Germinal center (tissue), 1 donor: ENCODE data around the gene ATP10B.
"Not testable (repeated sequence)": the region's sequence is repeated elsewhere in the genome, so short reads cannot be mapped to it uniquely, and the experiment has no call there.

Experiments used
- DNase-seq: peaks from one replicate; pipeline ENCODE4 v3.0.0; 2012; ENCODE audit warnings: mixed read lengths, low spot score

ATP10B gene

DNA sequence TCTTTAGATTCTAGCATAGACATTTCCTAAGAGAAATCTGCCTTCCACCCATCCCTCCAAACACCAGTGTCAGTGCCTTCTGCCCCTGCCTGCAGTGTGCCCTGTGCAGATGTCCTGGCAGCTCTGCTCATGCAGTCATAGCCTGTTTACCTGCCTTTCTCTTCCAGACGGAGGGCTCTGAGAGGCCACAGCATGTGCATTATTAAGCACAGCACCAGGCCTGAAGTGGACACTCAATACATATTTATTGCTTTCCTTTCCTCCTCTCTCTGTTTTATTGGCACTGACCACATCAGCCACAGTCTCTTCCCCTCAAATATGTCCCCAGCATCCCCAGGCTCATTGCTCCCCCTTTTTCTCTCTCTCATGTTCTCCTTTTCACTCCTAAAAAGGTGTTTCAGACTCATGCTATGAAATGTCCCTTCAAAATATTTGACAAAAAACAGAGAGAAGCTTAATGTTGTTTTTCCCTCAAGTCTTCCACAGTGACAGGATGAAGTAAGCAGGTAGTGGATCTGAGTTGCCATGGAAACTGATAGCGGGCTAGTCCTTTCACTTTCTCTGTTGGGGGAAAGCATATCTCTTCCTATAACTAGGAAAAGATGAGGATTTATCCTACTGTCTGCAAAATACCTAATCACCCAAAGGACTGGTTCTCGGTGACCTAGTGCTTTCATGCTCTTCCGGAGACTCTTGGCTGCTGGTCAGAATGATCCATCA is 100.9 kb downstream of the ATP10B start:
- DNase-seq: no peak

GRCh38 chr5:160749682-160750081 is 102.3 kb downstream of the ATP10B start:
- DNase-seq: no peak

DNA sequence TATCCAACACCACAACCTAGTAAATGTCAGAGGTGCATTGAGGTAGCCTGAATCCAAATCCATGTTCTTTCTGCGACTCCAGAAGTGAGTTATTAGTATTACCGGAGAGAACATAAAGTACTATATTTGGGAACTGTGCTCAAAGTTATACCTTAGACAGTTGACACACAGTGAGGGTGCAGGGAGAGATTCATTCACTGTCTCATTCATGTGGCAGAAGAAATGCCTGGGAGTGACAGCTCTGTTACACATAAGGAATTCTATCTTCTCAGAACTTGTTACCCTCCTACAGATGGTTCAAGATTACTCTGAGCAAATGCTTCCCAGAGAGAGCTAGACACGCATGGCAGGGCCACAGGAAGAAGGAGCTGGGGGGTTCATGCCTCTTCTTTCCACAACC is 103.0 kb downstream of the ATP10B start:
- DNase-seq: no peak

DNA sequence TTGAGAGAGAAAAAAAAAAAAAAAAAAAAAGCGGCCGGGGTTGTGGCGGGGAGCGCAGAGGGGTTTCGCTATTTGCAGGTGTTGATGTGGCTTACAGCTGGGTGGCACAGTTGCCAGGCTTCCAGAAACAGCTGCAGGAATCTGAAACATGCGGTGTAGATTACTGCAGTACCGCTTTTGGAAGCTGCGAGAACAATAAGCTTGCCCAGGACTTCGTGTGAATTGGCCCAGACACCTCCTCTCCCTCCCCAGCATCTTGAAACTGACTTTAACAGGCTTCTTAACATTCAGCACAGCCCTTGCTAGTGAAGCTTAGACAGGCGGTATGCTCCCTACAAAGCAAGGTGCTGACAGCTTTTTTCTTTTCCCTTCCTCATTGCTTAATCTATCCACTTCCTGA is 104.0 kb downstream of the ATP10B start:
- no peak for DNase-seq

DNA sequence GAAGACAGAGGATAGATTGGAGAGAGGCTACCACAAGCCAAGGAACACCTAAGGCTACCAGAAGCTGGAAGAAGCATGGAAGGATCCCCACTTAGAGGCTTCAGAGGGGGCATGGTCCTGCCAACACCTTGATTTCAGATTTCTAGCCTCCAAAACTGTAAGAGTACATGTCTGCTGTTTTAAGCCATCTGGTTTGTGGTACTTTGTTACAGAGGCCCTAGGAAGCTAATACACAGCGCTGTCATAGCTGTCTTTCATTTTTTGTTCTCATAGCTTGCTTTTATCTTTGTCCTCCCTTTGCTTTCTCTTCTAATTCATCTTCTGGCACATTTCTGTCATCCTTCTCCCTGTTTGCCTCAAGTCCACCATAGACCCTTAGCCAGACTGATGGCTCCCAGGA is 104.5 kb downstream of the ATP10B start:
- no peak for DNase-seq

GRCh38 chr5:160744268-160745101 is 107.5 kb downstream of the ATP10B start:
- no peak for DNase-seq

- no peak for DNase-seq
These were observed 109.0 kb downstream of the ATP10B start for GRCh38 chr5:160743027-160743426.

DNA sequence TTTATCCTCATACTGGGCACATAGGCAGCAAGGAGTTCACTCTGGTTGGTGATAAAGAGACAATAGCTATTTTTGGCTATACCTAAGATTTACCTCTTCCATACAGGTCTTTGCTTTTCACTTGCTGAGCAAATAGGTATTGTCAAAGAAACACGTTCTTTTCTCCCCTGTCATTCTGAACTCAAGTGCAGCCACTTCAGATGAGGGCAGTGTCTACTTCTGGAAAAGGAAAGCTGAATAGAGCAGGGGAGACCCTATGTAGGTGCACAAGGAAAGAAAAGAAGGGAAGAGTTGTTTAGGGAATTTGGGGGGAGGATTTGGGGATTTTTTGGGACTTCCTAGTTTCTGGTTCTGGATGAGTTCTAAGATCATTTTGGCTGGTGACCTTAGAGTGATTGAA is 109.6 kb downstream of the ATP10B start:
- DNase-seq: no peak

- DNase-seq: no peak
These were observed 124.6 kb downstream of the ATP10B start for GRCh38 chr5:160727296-160727997.

- no peak for DNase-seq
These were observed 125.3 kb downstream of the ATP10B start for GRCh38 chr5:160726721-160727120.

DNA sequence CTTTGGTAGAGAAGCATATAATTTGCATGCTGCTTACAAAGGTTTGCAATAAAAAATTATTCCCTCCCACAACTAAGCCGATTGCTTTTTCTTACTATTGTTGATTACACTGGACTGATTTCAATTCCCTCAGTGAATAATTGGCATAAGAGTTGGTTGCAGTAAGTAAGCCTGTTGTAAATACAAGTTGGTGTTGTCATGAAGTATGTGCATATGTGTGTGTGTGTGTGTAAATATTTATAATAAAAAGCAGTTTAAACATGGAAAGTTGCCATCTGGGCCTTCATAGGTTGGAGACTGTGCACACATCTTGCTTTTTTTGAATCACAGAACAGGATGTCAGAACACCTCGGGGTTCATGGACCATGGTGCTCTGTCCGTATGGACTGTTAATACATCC is 131.2 kb downstream of the ATP10B start:
- no peak for DNase-seq

DNA sequence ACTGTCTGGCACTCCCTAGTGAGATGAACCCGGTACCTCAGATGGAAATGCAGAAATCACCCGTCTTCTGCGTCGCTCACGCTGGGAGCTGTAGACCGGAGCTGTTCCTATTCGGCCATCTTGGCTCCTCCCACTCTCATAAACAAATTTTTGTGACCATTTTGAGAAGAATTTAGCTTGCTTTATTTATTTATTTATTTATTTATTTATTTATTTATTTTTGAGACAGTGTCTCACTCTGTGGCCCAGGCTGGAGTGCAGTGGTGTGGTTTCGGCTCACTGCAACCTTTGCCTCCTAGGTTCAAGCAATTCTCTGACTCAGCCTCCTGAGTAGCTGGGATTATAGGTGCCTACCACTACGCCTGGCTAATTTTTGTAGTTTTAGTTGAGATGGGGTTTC is 136.5 kb downstream of the ATP10B start:
- not testable (repeated sequence) for DNase-seq

DNA sequence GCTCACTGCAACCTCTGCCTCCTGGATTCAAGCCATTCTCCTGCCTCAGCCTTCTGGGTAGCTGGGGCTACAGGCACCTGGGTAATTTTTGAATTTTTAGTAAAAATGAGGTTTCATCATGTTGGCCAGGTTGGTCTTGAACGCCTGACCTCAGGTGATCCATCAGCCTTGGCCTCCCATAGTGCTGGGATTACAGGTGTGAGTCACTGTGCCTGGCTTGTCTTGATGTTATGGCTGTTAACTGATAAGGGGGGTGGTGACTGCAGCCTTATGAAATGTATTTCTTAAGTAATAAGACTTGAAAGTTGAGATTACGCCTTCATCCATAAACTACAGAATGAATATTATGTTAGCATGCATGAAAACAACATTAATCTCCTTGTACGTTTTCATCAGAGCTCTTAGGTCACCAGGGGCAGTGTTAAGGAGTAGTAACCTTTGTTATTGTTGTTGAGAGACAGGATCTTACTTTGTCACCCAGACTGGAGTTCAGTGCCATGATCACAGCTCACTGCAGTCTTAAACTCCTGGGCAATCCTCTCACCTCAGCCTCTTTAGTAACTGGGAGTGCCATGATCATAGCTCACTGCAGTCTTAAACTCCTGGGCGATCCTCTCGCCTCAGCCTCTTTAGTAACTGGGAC is 148.3 kb downstream of the ATP10B start:
- no peak for DNase-seq

DNA sequence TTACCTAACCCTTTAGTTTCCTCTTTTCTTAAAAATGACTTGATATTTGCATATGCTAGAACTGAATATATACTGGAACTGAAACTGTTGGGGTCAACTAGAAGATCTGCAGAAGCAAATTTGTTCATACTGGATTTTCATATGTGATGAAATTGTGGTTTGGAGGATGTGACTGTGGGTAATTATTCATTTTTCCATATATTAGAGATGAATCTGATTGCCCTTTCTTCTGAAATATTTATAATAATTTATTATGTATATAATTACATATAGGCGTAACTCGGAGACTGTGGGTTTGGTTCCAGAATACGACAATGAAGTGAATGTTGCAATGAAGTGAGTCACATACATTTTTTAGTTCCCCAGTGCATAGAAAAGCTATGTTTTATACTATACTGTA is 149.1 kb downstream of the ATP10B start:
- DNase-seq: peak; percentile 17

- no peak for DNase-seq
These were observed 149.7 kb downstream of the ATP10B start for GRCh38 chr5:160702311-160702803.

- DNase-seq: no peak
These were observed 150.6 kb downstream of the ATP10B start for GRCh38 chr5:160701403-160701802.

GRCh38 chr5:160699301-160699700 is 152.7 kb downstream of the ATP10B start:
- no peak for DNase-seq

DNA sequence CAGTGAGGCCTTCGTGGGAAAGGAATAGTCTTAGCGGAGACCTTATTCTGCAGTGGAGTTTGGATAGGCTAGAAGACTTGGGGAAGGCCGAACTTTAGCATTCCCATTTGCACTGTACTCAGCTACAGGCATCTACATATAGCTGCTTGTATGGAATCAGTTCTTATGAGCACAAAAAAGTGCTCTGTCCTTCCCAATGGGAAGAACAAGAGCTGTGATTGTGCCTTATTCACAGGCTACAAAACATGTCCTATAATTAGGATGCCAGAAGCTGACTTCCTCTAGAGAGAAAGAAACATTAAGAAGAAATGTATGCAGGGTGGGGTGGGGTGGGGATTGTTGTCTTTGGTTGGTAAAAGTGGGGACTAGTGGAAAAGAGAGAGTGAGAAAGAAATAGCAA is 154.7 kb downstream of the ATP10B start:
- no peak for DNase-seq

DNA sequence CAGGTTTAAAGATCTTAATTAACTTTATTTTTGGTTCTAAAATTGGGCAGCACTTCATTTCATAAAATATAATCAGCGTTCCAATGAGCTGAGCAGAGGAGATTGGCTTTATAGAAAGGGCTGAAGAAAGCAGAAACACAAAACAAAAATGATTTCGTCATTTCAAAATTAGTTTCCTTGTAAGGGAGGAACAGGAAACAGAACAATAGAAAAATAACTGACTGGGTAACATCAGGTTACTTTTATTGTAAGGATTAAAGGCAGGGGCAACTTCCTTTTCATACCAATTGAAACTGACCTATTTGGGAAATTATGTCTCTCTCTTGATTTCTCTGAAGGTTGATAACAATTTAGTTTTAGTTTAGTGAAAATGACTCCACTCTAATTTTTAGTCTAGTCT is 157.1 kb downstream of the ATP10B start:
- DNase-seq: no peak

DNA sequence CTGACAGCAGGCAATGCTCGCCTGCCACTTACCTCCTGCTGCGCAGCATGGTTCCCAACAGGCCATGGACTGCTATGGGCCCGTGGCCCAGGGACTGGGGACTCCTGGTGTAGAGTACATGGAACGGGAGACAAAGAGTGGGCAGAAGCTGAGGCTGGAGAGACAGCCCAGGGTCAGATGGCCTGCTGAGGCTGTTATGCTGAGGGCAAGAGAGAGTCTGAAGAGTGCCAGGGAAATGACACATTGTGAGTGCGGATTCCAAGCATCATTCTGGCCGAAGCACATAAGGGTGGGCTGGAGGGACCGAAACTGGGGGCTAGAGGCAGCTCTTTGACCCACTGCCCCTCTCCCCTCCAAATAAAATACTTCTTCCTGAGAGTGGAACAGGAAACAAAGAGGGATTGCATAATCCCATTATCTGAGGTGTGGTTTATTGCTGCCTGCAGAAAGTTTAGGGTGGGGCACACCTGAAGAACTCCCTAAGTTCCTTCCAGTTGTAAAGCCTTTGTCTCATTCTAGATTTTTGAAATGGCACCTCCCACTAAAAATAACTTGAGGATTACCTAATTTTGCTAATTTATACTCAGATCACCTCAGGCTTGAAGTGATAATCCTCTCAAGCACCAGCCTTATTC is 158.1 kb downstream of the ATP10B start:
- DNase-seq: no peak

DNA sequence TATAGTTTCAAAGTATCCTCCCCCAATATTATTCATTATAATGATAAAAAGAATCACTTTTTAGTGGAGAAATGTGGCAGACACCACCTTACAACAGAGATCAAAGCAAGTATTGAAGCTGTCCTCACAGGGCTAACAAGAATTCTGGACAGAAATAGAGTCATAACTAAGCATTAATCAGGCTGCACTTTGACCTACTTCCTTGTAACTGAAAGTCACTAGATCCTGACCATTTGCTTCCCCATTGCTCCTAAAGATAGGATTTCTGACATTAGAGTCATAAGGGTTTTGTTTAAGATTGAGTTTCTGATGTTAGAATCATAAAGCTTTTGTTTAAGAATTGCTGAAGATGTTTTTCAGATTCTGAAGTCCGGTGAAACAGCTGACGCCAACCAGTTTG is 159.7 kb downstream of the ATP10B start:
- DNase-seq: no peak

GRCh38 chr5:160685695-160686094 is 166.3 kb downstream of the ATP10B start:
- peak; percentile 37 for DNase-seq
